Measurements from ENCODE around the gene ANK3. TPM values are rescaled to one million over a fixed set of nuclear protein-coding genes. Genes with fewer than 3 reads are reported as not detected.

Gene ANK3
- total RNA-seq, 2 donors from 2014 or later = 65.0 to 79.5 TPM

- Mint-ChIP-seq H3K4me3 (no peak overlapping the region), H3K36me3 (ENCODE audit: low read depth) (no peaks in the 10 kb centered on the region), H3K9me3 (no peaks in the 10 kb centered on the region), H3K27me3 (ENCODE audit: insufficient read depth) (no peaks in the 10 kb centered on the region), H3K4me1 (no peaks in the 10 kb centered on the region), H3K27ac (no peak overlapping the region)
- DNase-seq = no peak
- H3K9ac ChIP-seq (ENCODE audit: extremely low read depth, low read length, poor library complexity, severe bottlenecking) = no peak overlapping the region
- no peaks in the 10 kb centered on the region for H3K27me3 ChIP-seq (ENCODE audit: control insufficient read depth, insufficient read depth, low read length, poor library complexity, severe bottlenecking)
- 88 to 91% methylated on average over 2 of the region's 2 CpGs for WGBS, 2 experiments (ENCODE audit: insufficient coverage in 1 of 2, insufficient read length in 1 of 2)
- no peak overlapping the region for H3K27ac ChIP-seq (ENCODE audit: low read depth, low read length)
- no peaks in the 10 kb centered on the region for H3K36me3 ChIP-seq (ENCODE audit: control insufficient read depth, insufficient read depth, low read length)
- TF ChIP-seq, protein P1, sequence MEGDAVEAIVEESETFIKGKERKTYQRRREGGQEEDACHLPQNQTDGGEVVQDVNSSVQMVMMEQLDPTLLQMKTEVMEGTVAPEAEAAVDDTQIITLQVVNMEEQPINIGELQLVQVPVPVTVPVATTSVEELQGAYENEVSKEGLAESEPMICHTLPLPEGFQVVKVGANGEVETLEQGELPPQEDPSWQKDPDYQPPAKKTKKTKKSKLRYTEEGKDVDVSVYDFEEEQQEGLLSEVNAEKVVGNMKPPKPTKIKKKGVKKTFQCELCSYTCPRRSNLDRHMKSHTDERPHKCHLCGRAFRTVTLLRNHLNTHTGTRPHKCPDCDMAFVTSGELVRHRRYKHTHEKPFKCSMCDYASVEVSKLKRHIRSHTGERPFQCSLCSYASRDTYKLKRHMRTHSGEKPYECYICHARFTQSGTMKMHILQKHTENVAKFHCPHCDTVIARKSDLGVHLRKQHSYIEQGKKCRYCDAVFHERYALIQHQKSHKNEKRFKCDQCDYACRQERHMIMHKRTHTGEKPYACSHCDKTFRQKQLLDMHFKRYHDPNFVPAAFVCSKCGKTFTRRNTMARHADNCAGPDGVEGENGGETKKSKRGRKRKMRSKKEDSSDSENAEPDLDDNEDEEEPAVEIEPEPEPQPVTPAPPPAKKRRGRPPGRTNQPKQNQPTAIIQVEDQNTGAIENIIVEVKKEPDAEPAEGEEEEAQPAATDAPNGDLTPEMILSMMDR (conservative IDR thresholded peaks at IDR 0.05) = no peak
- H3K4me1 ChIP-seq (ENCODE audit: control insufficient read depth, insufficient read depth, low read length) = no peaks in the 10 kb centered on the region
- no peaks in the 10 kb centered on the region for H3K9me3 ChIP-seq (ENCODE audit: control insufficient read depth, low read length)
- H3K4me3 ChIP-seq (ENCODE audit: low read length) = no peak overlapping the region
Observed at GRCh38 chr10:60023155-60023877, 366.4 kb downstream of the ANK3 start.

GRCh38 chr10:60021361-60021760 is 368.3 kb downstream of the ANK3 start:
- no peak overlapping the region for H3K27ac Mint-ChIP-seq
- H3K4me1 Mint-ChIP-seq = no peaks in the 10 kb centered on the region
- H3K36me3 Mint-ChIP-seq (ENCODE audit: low read depth) = no peaks in the 10 kb centered on the region
- no peaks in the 10 kb centered on the region for H3K27me3 Mint-ChIP-seq (ENCODE audit: insufficient read depth)
- Histone ChIP-seq H3K9me3 (ENCODE audit: control insufficient read depth, low read length) (no peaks in the 10 kb centered on the region), H3K36me3 (ENCODE audit: control insufficient read depth, insufficient read depth, low read length) (no peaks in the 10 kb centered on the region), H3K4me1 (ENCODE audit: control insufficient read depth, insufficient read depth, low read length) (no peaks in the 10 kb centered on the region), H3K9ac (ENCODE audit: extremely low read depth, low read length, poor library complexity, severe bottlenecking) (no peak overlapping the region), H3K4me3 (ENCODE audit: low read length) (no peak overlapping the region), H3K27me3 (ENCODE audit: control insufficient read depth, insufficient read depth, low read length, poor library complexity, severe bottlenecking) (no peaks in the 10 kb centered on the region), H3K27ac (ENCODE audit: low read depth, low read length) (no peak overlapping the region)
- H3K9me3 Mint-ChIP-seq = no peaks in the 10 kb centered on the region
- TF ChIP-seq, protein P1 (conservative IDR thresholded peaks at IDR 0.05) = no peak
- WGBS, 2 experiments (ENCODE audit: insufficient coverage in 1 of 2, insufficient read length in 1 of 2) = 82 to 93% methylated on average over 2 of the region's 2 CpGs
- H3K4me3 Mint-ChIP-seq = no peak overlapping the region
- DNase-seq = no peak

- H3K4me3 Mint-ChIP-seq = no peak overlapping the region
- Histone ChIP-seq H3K27ac (ENCODE audit: low read depth, low read length) (no peak overlapping the region), H3K4me1 (ENCODE audit: control insufficient read depth, insufficient read depth, low read length) (no peaks in the 10 kb centered on the region), H3K36me3 (ENCODE audit: control insufficient read depth, insufficient read depth, low read length) (no peaks in the 10 kb centered on the region), H3K9ac (ENCODE audit: extremely low read depth, low read length, poor library complexity, severe bottlenecking) (no peak overlapping the region), H3K27me3 (ENCODE audit: control insufficient read depth, insufficient read depth, low read length, poor library complexity, severe bottlenecking) (no peaks in the 10 kb centered on the region), H3K4me3 (ENCODE audit: low read length) (no peak overlapping the region), H3K9me3 (ENCODE audit: control insufficient read depth, low read length) (peaks cover 5% of the 10 kb centered on the region)
- DNase-seq = no peak
- no peaks in the 10 kb centered on the region for H3K36me3 Mint-ChIP-seq (ENCODE audit: low read depth)
- TF ChIP-seq, protein P1 (conservative IDR thresholded peaks at IDR 0.05) = no peak
- H3K27me3 Mint-ChIP-seq (ENCODE audit: insufficient read depth) = no peaks in the 10 kb centered on the region
- 97 to 100% methylated on average over 1 to 3 of the region's 3 CpGs for WGBS, 2 experiments (ENCODE audit: insufficient coverage in 1 of 2, insufficient read length in 1 of 2)
- H3K4me1 Mint-ChIP-seq = no peaks in the 10 kb centered on the region
- no peak overlapping the region for H3K27ac Mint-ChIP-seq
- peaks cover 9% of the 10 kb centered on the region for H3K9me3 Mint-ChIP-seq
Observed at GRCh38 chr10:60016794-60017193, 372.9 kb downstream of the ANK3 start.
